Left ventricle myocardium inferior (tissue), 1 donor: ENCODE data around the gene NPIPA1. TPM values are rescaled to one million over a fixed set of nuclear protein-coding genes. Genes with fewer than 3 reads are reported as not detected.
"Not testable (repeated sequence)": the region's sequence is repeated elsewhere in the genome, so short reads cannot be mapped to it uniquely, and the experiment has no call there.

Source experiments
- DNase-seq: peaks from one replicate; pipeline ENCODE4 v3.0.0-alpha.2; 2020
- H3K27ac ChIP-seq: fragments of 200-600 bp; replicated peaks from 2 replicates; pipeline ENCODE4 v1.8.0; 2021
- H3K27me3 ChIP-seq: fragments of 200-600 bp; 2 replicates; pipeline ENCODE4 v1.8.0; 2021; ENCODE audit warnings: low read depth
- H3K36me3 ChIP-seq: fragments of 200-600 bp; 2 replicates; pipeline ENCODE4 v1.8.0; 2021
- H3K4me1 ChIP-seq: fragments of 200-600 bp; 2 replicates; pipeline ENCODE4 v1.8.0; 2021
- H3K4me3 ChIP-seq: fragments of 200-600 bp; 2 replicates; pipeline ENCODE4 v1.8.0; 2021; ENCODE audit warnings: mild to moderate bottlenecking, moderate library complexity
- H3K9me3 ChIP-seq: fragments of 200-600 bp; replicated peaks from 2 replicates; pipeline ENCODE4 v1.8.0; 2021
- intact Hi-C: fragments of 100-400 bp; cut with micrococcal nuclease; formaldehyde crosslinking; loops from one replicate; pipeline ENCODE4 v1.11.0; 2022
- total RNA-seq: library from RNA; stranded (reverse); fragmentation: NEBNext Ultra II Directional; extraction: Animal tissue kit (Norgen Biotek cat#: 25700); gene quantifications from one replicate; pipeline ENCODE4 v1.2.1, GENCODE V29; 2021
- donor health status: DM: no; HTN: yes; CAD: no; lungs with severe emphysema.

Gene NPIPA1
- total RNA-seq, 1 donor from 2014 or later: 49.2 TPM

GRCh38 chr16:14919837-14920600, 17.2 kb upstream of the NPIPA1 start:
- intact Hi-C loops, H3K4me3 ChIP-seq, H3K36me3 ChIP-seq, H3K4me1 ChIP-seq, H3K9me3 ChIP-seq, DNase-seq, H3K27ac ChIP-seq, H3K27me3 ChIP-seq: not testable (repeated sequence)

- H3K27ac ChIP-seq, H3K9me3 ChIP-seq, H3K4me1 ChIP-seq, H3K27me3 ChIP-seq, DNase-seq, H3K4me3 ChIP-seq, H3K36me3 ChIP-seq, intact Hi-C loops: not testable (repeated sequence)
Observed at GRCh38 chr16:14922285-14922684, 15.0 kb upstream of the NPIPA1 start.

GRCh38 chr16:14922968-14923367, 14.3 kb upstream of the NPIPA1 start:
- H3K27me3 ChIP-seq, H3K36me3 ChIP-seq, H3K9me3 ChIP-seq, intact Hi-C loops, DNase-seq, H3K4me3 ChIP-seq, H3K4me1 ChIP-seq, H3K27ac ChIP-seq: not testable (repeated sequence)

GRCh38 chr16:14923394-14924088, 13.7 kb upstream of the NPIPA1 start:
- H3K9me3 ChIP-seq, H3K4me3 ChIP-seq, H3K36me3 ChIP-seq, intact Hi-C loops, H3K27me3 ChIP-seq, H3K27ac ChIP-seq, H3K4me1 ChIP-seq, DNase-seq: not testable (repeated sequence)

- H3K36me3 ChIP-seq, H3K27me3 ChIP-seq, DNase-seq, intact Hi-C loops, H3K4me1 ChIP-seq, H3K4me3 ChIP-seq, H3K27ac ChIP-seq, H3K9me3 ChIP-seq: not testable (repeated sequence)
Observed at GRCh38 chr16:14924359-14924758, 12.9 kb upstream of the NPIPA1 start.

- DNase-seq, H3K9me3 ChIP-seq, H3K27me3 ChIP-seq, intact Hi-C loops, H3K4me1 ChIP-seq, H3K27ac ChIP-seq, H3K4me3 ChIP-seq, H3K36me3 ChIP-seq: not testable (repeated sequence)
Observed at GRCh38 chr16:14924982-14925381, 12.3 kb upstream of the NPIPA1 start.

GRCh38 chr16:14928064-14928714, 9.1 kb upstream of the NPIPA1 start:
- DNase-seq, H3K27me3 ChIP-seq, H3K36me3 ChIP-seq, H3K4me3 ChIP-seq, H3K9me3 ChIP-seq, H3K4me1 ChIP-seq, H3K27ac ChIP-seq, intact Hi-C loops: not testable (repeated sequence)

- DNase-seq, H3K4me1 ChIP-seq, H3K27me3 ChIP-seq, H3K9me3 ChIP-seq, H3K4me3 ChIP-seq, H3K36me3 ChIP-seq, intact Hi-C loops, H3K27ac ChIP-seq: not testable (repeated sequence)
Observed at GRCh38 chr16:14929176-14929575, 8.1 kb upstream of the NPIPA1 start.

GRCh38 chr16:14930246-14930645, 7.0 kb upstream of the NPIPA1 start:
- H3K9me3 ChIP-seq, intact Hi-C loops, H3K27ac ChIP-seq, H3K4me3 ChIP-seq, DNase-seq, H3K36me3 ChIP-seq, H3K27me3 ChIP-seq, H3K4me1 ChIP-seq: not testable (repeated sequence)

GRCh38 chr16:14930971-14931370, 6.3 kb upstream of the NPIPA1 start:
- H3K36me3 ChIP-seq, DNase-seq, H3K4me3 ChIP-seq, H3K27ac ChIP-seq, H3K9me3 ChIP-seq, intact Hi-C loops, H3K27me3 ChIP-seq, H3K4me1 ChIP-seq: not testable (repeated sequence)

- intact Hi-C loops, H3K4me3 ChIP-seq, DNase-seq, H3K27me3 ChIP-seq, H3K27ac ChIP-seq, H3K9me3 ChIP-seq, H3K4me1 ChIP-seq, H3K36me3 ChIP-seq: not testable (repeated sequence)
Observed at GRCh38 chr16:14932581-14933375, 4.5 kb upstream of the NPIPA1 start.

GRCh38 chr16:14937994-14938393, 751 bp downstream of the NPIPA1 start:
- DNase-seq, H3K36me3 ChIP-seq, intact Hi-C loops: not testable (repeated sequence)

GRCh38 chr16:14942686-14943085, 5.4 kb downstream of the NPIPA1 start:
- H3K27ac ChIP-seq, H3K4me1 ChIP-seq, H3K9me3 ChIP-seq, H3K27me3 ChIP-seq, H3K4me3 ChIP-seq, H3K36me3 ChIP-seq, intact Hi-C loops, DNase-seq: not testable (repeated sequence)

More at GRCh38 chr16:14937994-14938393, 751 bp downstream of the NPIPA1 start:
- not testable (repeated sequence) for H3K4me3 ChIP-seq, H3K27me3 ChIP-seq, H3K4me1 ChIP-seq, H3K9me3 ChIP-seq, H3K27ac ChIP-seq
